Measurements from ENCODE around the gene CDC42EP1. TPM values are rescaled to one million over a fixed set of nuclear protein-coding genes. Genes with fewer than 3 reads are reported as not detected.
A peak's percentile ranks its signal among the peaks of the same experiment; 100 is the strongest.

CDC42EP1 gene, protein sequence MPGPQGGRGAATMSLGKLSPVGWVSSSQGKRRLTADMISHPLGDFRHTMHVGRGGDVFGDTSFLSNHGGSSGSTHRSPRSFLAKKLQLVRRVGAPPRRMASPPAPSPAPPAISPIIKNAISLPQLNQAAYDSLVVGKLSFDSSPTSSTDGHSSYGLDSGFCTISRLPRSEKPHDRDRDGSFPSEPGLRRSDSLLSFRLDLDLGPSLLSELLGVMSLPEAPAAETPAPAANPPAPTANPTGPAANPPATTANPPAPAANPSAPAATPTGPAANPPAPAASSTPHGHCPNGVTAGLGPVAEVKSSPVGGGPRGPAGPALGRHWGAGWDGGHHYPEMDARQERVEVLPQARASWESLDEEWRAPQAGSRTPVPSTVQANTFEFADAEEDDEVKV
- 3.6 TPM for total RNA-seq (2013)
- polyA plus RNA-seq (10 to 100 TPM in 1 of 3 donors, 1 to 10 TPM in 2; 5.9 to 13.2 (median 8.5) TPM), polyA minus RNA-seq (7.3 and 11.2 TPM in 2 replicates), total RNA-seq (0.59 to 6.5 (median 4.1) reads per million in 11 experiments)

- Histone ChIP-seq H3K27me3 (ENCODE audit: control insufficient read depth in 2 of 2, insufficient read depth in 2 of 2, low read length in 2 of 2) (peaks cover 4 to 57% of the 10 kb centered on the region in 2 donors), H3K79me2 (ENCODE audit: insufficient read depth, low read length) (peaks cover 6% of the 10 kb centered on the region), H3K27ac (ENCODE audit: low read depth in 1 of 2, low read length in 2 of 2) (peak within 1 kb of the TSS in 1 of 2 donors; percentile 59), H3K4me1 (ENCODE audit: control insufficient read depth in 1 of 2, insufficient read depth in 2 of 2, low read length in 2 of 2) (peaks cover 35 to 61% of the 10 kb centered on the region in 2 donors), H2AFZ (ENCODE audit: insufficient read depth, low read depth, low read length, poor library complexity, severe bottlenecking) (peak within 1 kb of the TSS; percentile 73), H4K20me1 (ENCODE audit: insufficient read depth, low read length) (peaks cover 31% of the 10 kb centered on the region), H3K9me3 (replicated peaks in 1 of 2; ENCODE audit: control insufficient read depth in 1 of 2, insufficient read depth in 1 of 2, low read length in 2 of 2) (no peaks in the 10 kb centered on the region), H3K36me3 (replicated peaks in 1 of 2; ENCODE audit: control insufficient read depth in 1 of 2, insufficient read depth in 2 of 2, low read length in 2 of 2) (no peaks in the 10 kb centered on the region), H3K4me3 (replicated peaks in 1 of 3; ENCODE audit: low read depth in 2 of 3, low read length in 3 of 3) (peak within 1 kb of the TSS; percentile 45 to 76 (median 47)), H3K9ac (ENCODE audit: insufficient read depth, low read length, poor library complexity, severe bottlenecking) (peak within 1 kb of the TSS; percentile 72), H3K4me2 (replicated peaks; ENCODE audit: extremely low read depth, low read length, poor library complexity, severe bottlenecking) (peak within 1 kb of the TSS; percentile 83)
- intact Hi-C loops (cut with micrococcal nuclease): loop anchor here in 1 of 2 donors (5.0 kb wide), 1 partner anchor 37 kb away; no protein-coding TSS in a partner anchor
- H3K4me3 Mint-ChIP-seq: peak within 1 kb of the TSS; percentile 84 to 88
- TF ChIP-seq CTCF (IDR thresholded peaks at IDR 0.05): no peak
- H3K27me3 Mint-ChIP-seq (ENCODE audit: low read depth in 3 of 3): peaks cover 62 to 74% (median 72%) of the 10 kb centered on the region in 3 donors
- peaks cover 13 to 17% of the 10 kb centered on the region in 2 donors for H3K36me3 Mint-ChIP-seq
- DNase-seq: no peak
- H3K9me3 Mint-ChIP-seq: peaks cover 0 to 16% (median 3%) of the 10 kb centered on the region in 7 donors
- H3K4me1 Mint-ChIP-seq: peaks cover 40% of the 10 kb centered on the region
- 2% methylated on average over 69 of the region's 76 CpGs for WGBS (ENCODE audit: insufficient coverage)
- H3K27ac Mint-ChIP-seq: peak within 1 kb of the TSS in 5 of 7 donors; percentile 15 to 86 (median 76)
Measured at GRCh38 chr22:37559901-37560607, at the start of gene CDC42EP1. TSS of gene CDC42EP1 (plus strand) at chr22:37560480. CDS start at chr22:37566350, 5,870 bp downstream.

DNA sequence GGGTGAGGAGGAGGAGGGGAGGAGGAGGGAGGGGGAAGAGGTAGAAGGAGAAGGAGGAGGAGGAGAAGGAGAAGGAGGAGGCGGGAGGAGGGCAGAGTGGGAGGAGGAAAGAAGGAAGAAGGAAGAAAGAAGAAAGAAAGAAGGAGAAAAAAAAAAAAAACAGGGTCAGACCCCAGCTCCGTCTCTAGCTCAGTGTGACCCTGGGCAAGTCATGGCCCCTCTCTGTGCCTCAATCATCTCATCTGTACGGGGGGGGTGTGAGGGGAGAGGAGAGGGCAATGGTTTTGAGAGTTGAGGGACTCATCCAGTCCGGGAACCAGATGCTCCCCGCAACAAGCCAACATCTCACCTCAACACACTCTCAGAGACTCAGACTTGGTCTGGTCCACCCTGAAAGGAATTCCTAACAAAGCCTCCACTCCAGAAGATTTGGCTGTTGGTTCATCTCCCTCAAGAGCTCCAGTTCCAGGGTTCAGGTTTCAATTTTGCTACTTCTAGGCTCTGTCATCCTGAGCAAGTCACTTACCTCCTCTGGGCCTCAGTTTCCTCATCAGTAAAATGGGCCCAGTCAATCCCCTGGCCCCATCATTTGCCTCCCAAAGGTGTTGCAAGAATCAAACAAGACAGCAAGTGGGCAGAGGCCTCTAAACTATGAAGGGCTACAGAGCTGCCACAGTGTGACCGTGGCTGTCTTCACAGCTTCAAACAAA lies 48.7 kb upstream of the CDC42EP1 start:
- H2AFZ ChIP-seq (ENCODE audit: insufficient read depth, low read depth, low read length, poor library complexity, severe bottlenecking): no peak overlapping the region
- H3K27ac ChIP-seq (ENCODE audit: low read depth in 1 of 2, low read length in 2 of 2): no peak overlapping the region
- Mint-ChIP-seq H3K4me1 (no peaks in the 10 kb centered on the region), H3K36me3 (no peaks in the 10 kb centered on the region), H3K27me3 (ENCODE audit: low read depth in 3 of 3) (peaks cover 7 to 21% (median 16%) of the 10 kb centered on the region in 3 donors), H3K9me3 (peaks cover 0 to 6% (median 3%) of the 10 kb centered on the region in 7 donors), H3K4me3 (no peak overlapping the region), H3K27ac (peak overlapping the region in 1 of 7 donors; percentile 32)
- H3K36me3 ChIP-seq (replicated peaks in 1 of 2; ENCODE audit: control insufficient read depth in 1 of 2, insufficient read depth in 2 of 2, low read length in 2 of 2): no peaks in the 10 kb centered on the region
- no peak for DNase-seq
- 80% methylated on average over 2 of the region's 6 CpGs for WGBS (ENCODE audit: insufficient coverage)
- intact Hi-C loops (cut with micrococcal nuclease): no loop called here
- TF ChIP-seq CTCF (IDR thresholded peaks at IDR 0.05): no peak
- H3K9ac ChIP-seq (ENCODE audit: insufficient read depth, low read length, poor library complexity, severe bottlenecking): no peak overlapping the region
- no peaks in the 10 kb centered on the region for H3K9me3 ChIP-seq (replicated peaks in 1 of 2; ENCODE audit: control insufficient read depth in 1 of 2, insufficient read depth in 1 of 2, low read length in 2 of 2)
- H4K20me1 ChIP-seq (ENCODE audit: insufficient read depth, low read length): no peaks in the 10 kb centered on the region
- H3K4me1 ChIP-seq (ENCODE audit: control insufficient read depth in 1 of 2, insufficient read depth in 2 of 2, low read length in 2 of 2): no peaks in the 10 kb centered on the region
- no peak overlapping the region for H3K4me3 ChIP-seq (replicated peaks in 1 of 3; ENCODE audit: low read depth in 2 of 3, low read length in 3 of 3)
- peaks cover 0 to under 1% of the 10 kb centered on the region in 2 donors for H3K27me3 ChIP-seq (ENCODE audit: control insufficient read depth in 2 of 2, insufficient read depth in 2 of 2, low read length in 2 of 2)
- H3K4me2 ChIP-seq (replicated peaks; ENCODE audit: extremely low read depth, low read length, poor library complexity, severe bottlenecking): no peak overlapping the region
- H3K79me2 ChIP-seq (ENCODE audit: insufficient read depth, low read length): no peaks in the 10 kb centered on the region

All from CD14-positive monocyte (primary cell).